HUES48 (cell line): ENCODE measurements around the gene EIF4E1B.

ENCODE experiments used
- H3K27ac ChIP-seq: one replicate; pipeline ENCODE4 v1.7.0; 2013; ENCODE audit warnings: low read depth, low read length, inconsistent platforms
- H3K27me3 ChIP-seq: 2 replicates; pipeline ENCODE4 v1.6.1; 2013; ENCODE audit warnings: mild to moderate bottlenecking, low read length; ENCODE audit not compliant: control insufficient read depth, insufficient read depth
- H3K36me3 ChIP-seq: 2 replicates; pipeline ENCODE4 v1.6.1; 2013; ENCODE audit warnings: low read length; ENCODE audit not compliant: control insufficient read depth, insufficient read depth
- H3K4me1 ChIP-seq: 2 replicates; pipeline ENCODE4 v1.6.1; 2013; ENCODE audit warnings: mild to moderate bottlenecking, low read length; ENCODE audit not compliant: control insufficient read depth, insufficient read depth
- H3K4me3 ChIP-seq: 2 replicates; pipeline ENCODE4 v1.5.1; 2013; ENCODE audit warnings: mild to moderate bottlenecking, low read depth, low read length
- H3K9ac ChIP-seq: 2 replicates; pipeline ENCODE4 v1.6.1; 2013; ENCODE audit warnings: mild to moderate bottlenecking, low read depth, low read length, moderate library complexity
- H3K9me3 ChIP-seq: 2 replicates; pipeline ENCODE4 v1.6.1; 2013; ENCODE audit warnings: low read length; ENCODE audit not compliant: control insufficient read depth, insufficient read depth

EIF4E1B gene

GRCh38 chr5:176647843-176648473 lies 17.5 kb downstream of the EIF4E1B start:
- Histone ChIP-seq H3K4me1 (peaks cover 24% of the 10 kb centered on the region), H3K27ac (peak overlapping the region; percentile 73), H3K4me3 (peak overlapping the region; percentile 79), H3K36me3 (peaks cover 6% of the 10 kb centered on the region), H3K9me3 (no peaks in the 10 kb centered on the region), H3K27me3 (no peaks in the 10 kb centered on the region), H3K9ac (no peak overlapping the region)

- Histone ChIP-seq H3K4me3 (peak overlapping the region; percentile 79), H3K9me3 (no peaks in the 10 kb centered on the region), H3K9ac (no peak overlapping the region), H3K27me3 (no peaks in the 10 kb centered on the region), H3K4me1 (peaks cover 19% of the 10 kb centered on the region), H3K27ac (no peak overlapping the region), H3K36me3 (peaks cover 13% of the 10 kb centered on the region)
These were observed 18.2 kb downstream of the EIF4E1B start for GRCh38 chr5:176648474-176649194.

- H3K4me1 ChIP-seq, result peaks cover 13% of the 10 kb centered on the region
- H3K9ac ChIP-seq, result no peak overlapping the region
These were observed 19.9 kb downstream of the EIF4E1B start for GRCh38 chr5:176650354-176650884.

GRCh38 chr5:176651472-176651980 lies 21.1 kb downstream of the EIF4E1B start:
- no peaks in the 10 kb centered on the region for H3K27me3 ChIP-seq
- peaks cover 13% of the 10 kb centered on the region for H3K4me1 ChIP-seq
- H3K9me3 ChIP-seq, result no peaks in the 10 kb centered on the region
- H3K27ac ChIP-seq, result no peak overlapping the region
- no peak overlapping the region for H3K4me3 ChIP-seq
- H3K36me3 ChIP-seq, result peaks cover 32% of the 10 kb centered on the region
- no peak overlapping the region for H3K9ac ChIP-seq

More at GRCh38 chr5:176650354-176650884, 19.9 kb downstream of the EIF4E1B start:
- Histone ChIP-seq H3K27me3 (no peaks in the 10 kb centered on the region), H3K4me3 (no peak overlapping the region), H3K36me3 (peaks cover 26% of the 10 kb centered on the region), H3K27ac (no peak overlapping the region), H3K9me3 (no peaks in the 10 kb centered on the region)

- Histone ChIP-seq H3K9ac (no peak overlapping the region), H3K27me3 (no peaks in the 10 kb centered on the region), H3K27ac (no peak overlapping the region), H3K9me3 (no peaks in the 10 kb centered on the region), H3K4me1 (peaks cover 10% of the 10 kb centered on the region), H3K36me3 (peaks cover 32% of the 10 kb centered on the region), H3K4me3 (no peak overlapping the region)
These were observed 21.7 kb downstream of the EIF4E1B start for GRCh38 chr5:176652136-176652535.

GRCh38 chr5:176653401-176654385 lies 23.2 kb downstream of the EIF4E1B start:
- no peak overlapping the region for H3K27ac ChIP-seq
- no peaks in the 10 kb centered on the region for H3K27me3 ChIP-seq
- peaks cover 32% of the 10 kb centered on the region for H3K36me3 ChIP-seq
- peaks cover 3% of the 10 kb centered on the region; the same call in 1 of the 2 replicates for H3K4me1 ChIP-seq
- no peak overlapping the region for H3K9ac ChIP-seq
- no peak overlapping the region for H3K4me3 ChIP-seq
- H3K9me3 ChIP-seq, result no peaks in the 10 kb centered on the region

- peaks cover 3% of the 10 kb centered on the region; the same call in 1 of the 2 replicates for H3K4me1 ChIP-seq
- no peak overlapping the region for H3K27ac ChIP-seq
- H3K9me3 ChIP-seq, result no peaks in the 10 kb centered on the region
- H3K4me3 ChIP-seq, result no peak overlapping the region
- no peak overlapping the region for H3K9ac ChIP-seq
- H3K27me3 ChIP-seq, result no peaks in the 10 kb centered on the region
- H3K36me3 ChIP-seq, result peaks cover 32% of the 10 kb centered on the region
These were observed 24.4 kb downstream of the EIF4E1B start for GRCh38 chr5:176654856-176655255.

- Histone ChIP-seq H3K27me3 (no peaks in the 10 kb centered on the region), H3K4me1 (no peaks in the 10 kb centered on the region), H3K27ac (no peak overlapping the region), H3K9ac (no peak overlapping the region), H3K36me3 (peaks cover 32% of the 10 kb centered on the region), H3K9me3 (no peaks in the 10 kb centered on the region), H3K4me3 (no peak overlapping the region)
These were observed 26.1 kb downstream of the EIF4E1B start for GRCh38 chr5:176656467-176656990.

- Histone ChIP-seq H3K4me3 (no peak overlapping the region), H3K36me3 (peaks cover 24% of the 10 kb centered on the region), H3K27me3 (no peaks in the 10 kb centered on the region), H3K4me1 (no peaks in the 10 kb centered on the region), H3K9me3 (no peaks in the 10 kb centered on the region), H3K27ac (no peak overlapping the region), H3K9ac (no peak overlapping the region)
These were observed 27.6 kb downstream of the EIF4E1B start for GRCh38 chr5:176658007-176658599.
